Left kidney (tissue), 2 donors: ENCODE measurements around the gene HAL. TPM values are rescaled to one million over a fixed set of nuclear protein-coding genes. Genes with fewer than 3 reads are reported as not detected.
"Not testable (repeated sequence)": the region's sequence is repeated elsewhere in the genome, so short reads cannot be mapped to it uniquely, and the experiment has no call there.

Experiments used
- DNase-seq: peaks from one replicate; pipeline ENCODE4 v3.0.0-alpha.2; 2013
- polyA plus RNA-seq: library from polyadenylated mRNA; unstranded; fragments of 120-200 nt; gene quantifications from one replicate; pipeline ENCODE4 v1.2.1, GENCODE V29; 2013; ENCODE audit not compliant: insufficient read length

HAL gene
- polyA plus RNA-seq, 1 donor, result 1.5 TPM

GRCh38 chr12:95977764-95978305, 18.3 kb downstream of the HAL start:
- no peak for DNase-seq

GRCh38 chr12:95976416-95976832, 19.7 kb downstream of the HAL start:
- DNase-seq, result no peak

- no peak for DNase-seq
Observed at GRCh38 chr12:95975491-95975890, 20.7 kb downstream of the HAL start.

- no peak for DNase-seq
Observed at GRCh38 chr12:95974358-95974757, 21.8 kb downstream of the HAL start.

GRCh38 chr12:95972832-95973456, 23.2 kb downstream of the HAL start:
- no peak for DNase-seq

GRCh38 chr12:95970905-95971304, 25.2 kb downstream of the HAL start:
- no peak for DNase-seq

GRCh38 chr12:95969116-95969515, 27.0 kb downstream of the HAL start:
- DNase-seq, result not testable (repeated sequence)

GRCh38 chr12:95967301-95967700, 28.8 kb downstream of the HAL start:
- DNase-seq, result no peak

- no peak for DNase-seq
Observed at GRCh38 chr12:95966287-95966870, 29.8 kb downstream of the HAL start.

- no peak for DNase-seq
Observed at GRCh38 chr12:95963096-95963495, 33.0 kb downstream of the HAL start.

GRCh38 chr12:95962222-95962621, 33.9 kb downstream of the HAL start:
- DNase-seq, result no peak

GRCh38 chr12:95960241-95960640, 35.9 kb downstream of the HAL start:
- no peak for DNase-seq

- no peak for DNase-seq
Observed at GRCh38 chr12:95959107-95959506, 37.0 kb downstream of the HAL start.

- no peak for DNase-seq
Observed at GRCh38 chr12:95956557-95957145, 39.5 kb downstream of the HAL start.

GRCh38 chr12:95955549-95956159, 40.5 kb downstream of the HAL start:
- no peak for DNase-seq

- no peak for DNase-seq
Observed at GRCh38 chr12:95953000-95953399, 43.1 kb downstream of the HAL start.

- no peak for DNase-seq
Observed at GRCh38 chr12:95951515-95951914, 44.6 kb downstream of the HAL start.

- DNase-seq, result no peak
Observed at GRCh38 chr12:95949477-95950206, 46.5 kb downstream of the HAL start.

GRCh38 chr12:95944108-95944704, 51.9 kb downstream of the HAL start:
- no peak for DNase-seq

- DNase-seq, result peak; percentile 39
Observed at GRCh38 chr12:95943330-95943842, 52.8 kb downstream of the HAL start, which contains the start of gene AMDHD1. Gene AMDHD1 (plus strand): TSS chr12:95943331. CDS start chr12:95943399, 68 bp downstream.

- DNase-seq, result peak; percentile 60
Observed at GRCh38 chr12:95942524-95943329, 53.4 kb downstream of the HAL start, which contains the start of gene CCDC38. Gene CCDC38 (minus strand): TSS chr12:95942614. CDS start chr12:95936509, 6,105 bp downstream.
